ENCODE measurements around the gene BBS9. TPM values are rescaled to one million over a fixed set of nuclear protein-coding genes. Genes with fewer than 3 reads are reported as not detected.
A peak's percentile ranks its signal among the peaks of the same experiment; 100 is the strongest.

BBS9 gene
- total and polyA plus RNA-seq, 2 donors (not counting 1 experiment from before 2014, with no cell fraction given), result 8.4 to 45.2 TPM

- H4K20me1 ChIP-seq (ENCODE audit: control insufficient read depth, insufficient read depth, low read length, poor library complexity, severe bottlenecking), result no peaks in the 10 kb centered on the region
- peak overlapping the region; percentile 91 for H3K27ac Mint-ChIP-seq
- 1% methylated on average over 9 of the region's 11 CpGs for WGBS (ENCODE audit: insufficient coverage)
- H3K4me3 ChIP-seq (ENCODE audit: control extremely low read depth in 1 of 5, extremely low read depth in 1 of 5, insufficient read depth in 1 of 5, low read depth in 2 of 5, low read length in 4 of 5), result peak overlapping the region; percentile 39 to 81 (median 62)
- ChIA-PET POLR2A (interaction anchor here (0.5 to 1.1 kb wide), 3 partner anchors 21 to 187 kb away, joined by 3 to 4 read pairs (median 4); partner anchors contain the start of gene RP9), CTCF (interaction anchor here (0.8 to 1.7 kb wide), 4 partner anchors 20 to 329 kb away, joined by 3 to 6 read pairs (median 6); partner anchors contain the start of gene RP9)
- H3K4me1 Mint-ChIP-seq, result peaks cover 24% of the 10 kb centered on the region
- ATAC-seq (ENCODE audit: low read depth) (no peak), DNase-seq (no peak)
- no peaks in the 10 kb centered on the region for H3K27me3 Mint-ChIP-seq
- intact Hi-C loops (cut with micrococcal nuclease), result loop anchor here (1.0 to 5.0 kb wide), 7 partner anchors 20 to 1908 kb away; partner anchors contain the start of genes AVL9, DPY19L1 and RP9
- H3K9me3 Mint-ChIP-seq (ENCODE audit: insufficient read depth), result no peaks in the 10 kb centered on the region
- H3K79me2 ChIP-seq (ENCODE audit: control insufficient read depth, insufficient read depth, low read length), result peaks cover 24% of the 10 kb centered on the region
- peaks cover 0 to 6% (median 0%) of the 10 kb centered on the region in 3 donors for H3K9me3 ChIP-seq (ENCODE audit: control extremely low read depth in 1 of 3, control insufficient read depth in 2 of 3, insufficient read depth in 1 of 3, low read length in 2 of 3)
- TF ChIP-seq CTCF (IDR thresholded peaks at IDR 0.05), result no peak
- TF ChIP-seq EZH2 (IDR thresholded peaks at IDR 0.05; ENCODE audit: borderline replicate concordance, insufficient read depth, low read depth, low read length, poor library complexity, severe bottlenecking), result no peak
- H3K9ac ChIP-seq (ENCODE audit: low read length), result peak overlapping the region; percentile 82
- peak overlapping the region; percentile 22 to 79 for H3K27ac ChIP-seq (ENCODE audit: low read length in 2 of 2)
- H2AFZ ChIP-seq (ENCODE audit: insufficient read depth, low read depth, low read length, poor library complexity, severe bottlenecking), result peak overlapping the region; percentile 94
- H3K36me3 ChIP-seq (replicated peaks in 1 of 2; ENCODE audit: control extremely low read depth in 1 of 2, control insufficient read depth in 1 of 2, extremely low read depth in 1 of 2, insufficient read depth in 2 of 2, low read length in 1 of 2), result no peaks in the 10 kb centered on the region
- H3K4me1 ChIP-seq (ENCODE audit: control insufficient read depth in 2 of 2, insufficient read depth in 2 of 2, low read length in 2 of 2), result peaks cover 7 to 9% of the 10 kb centered on the region in 2 donors
- peak overlapping the region; percentile 97 for H3K4me3 Mint-ChIP-seq
- no peaks in the 10 kb centered on the region for H3K27me3 ChIP-seq (replicated peaks in 1 of 4; ENCODE audit: control extremely low read depth in 1 of 4, control insufficient read depth in 3 of 4, insufficient read depth in 4 of 4, low read length in 3 of 4)
- peak overlapping the region; percentile 86 for H3K4me2 ChIP-seq (replicated peaks; ENCODE audit: low read depth, low read length, poor library complexity, severe bottlenecking)
Observed at GRCh38 chr7:33129806-33130153, 416 bp downstream of the BBS9 start.

- no peaks in the 10 kb centered on the region for H3K9me3 Mint-ChIP-seq (ENCODE audit: insufficient read depth)
- Histone ChIP-seq H3K4me2 (replicated peaks; ENCODE audit: low read depth, low read length, poor library complexity, severe bottlenecking) (peak overlapping the region; percentile 86), H3K27me3 (replicated peaks in 1 of 4; ENCODE audit: control extremely low read depth in 1 of 4, control insufficient read depth in 3 of 4, insufficient read depth in 4 of 4, low read length in 3 of 4) (no peaks in the 10 kb centered on the region), H3K27ac (ENCODE audit: low read length in 2 of 2) (peak overlapping the region in 1 of 2 donors; percentile 79), H3K9me3 (ENCODE audit: control extremely low read depth in 1 of 3, control insufficient read depth in 2 of 3, insufficient read depth in 1 of 3, low read length in 2 of 3) (peaks cover 0 to 9% (median 0%) of the 10 kb centered on the region in 3 donors), H3K4me3 (ENCODE audit: control extremely low read depth in 1 of 5, extremely low read depth in 1 of 5, insufficient read depth in 1 of 5, low read depth in 2 of 5, low read length in 4 of 5) (peak overlapping the region in 4 of 5 experiments; percentile 59 to 81 (median 66)), H4K20me1 (ENCODE audit: control insufficient read depth, insufficient read depth, low read length, poor library complexity, severe bottlenecking) (no peaks in the 10 kb centered on the region), H2AFZ (ENCODE audit: insufficient read depth, low read depth, low read length, poor library complexity, severe bottlenecking) (peak overlapping the region; percentile 94), H3K4me1 (ENCODE audit: control insufficient read depth in 2 of 2, insufficient read depth in 2 of 2, low read length in 2 of 2) (peaks cover 7 to 9% of the 10 kb centered on the region in 2 donors), H3K36me3 (replicated peaks in 1 of 2; ENCODE audit: control extremely low read depth in 1 of 2, control insufficient read depth in 1 of 2, extremely low read depth in 1 of 2, insufficient read depth in 2 of 2, low read length in 1 of 2) (no peaks in the 10 kb centered on the region), H3K79me2 (ENCODE audit: control insufficient read depth, insufficient read depth, low read length) (peaks cover 28% of the 10 kb centered on the region), H3K9ac (ENCODE audit: low read length) (peak overlapping the region; percentile 82)
- CTCF ChIA-PET, result interaction anchor here (0.8 to 1.7 kb wide), 4 partner anchors 20 to 329 kb away, joined by 3 to 6 read pairs (median 6); partner anchors contain the start of gene RP9
- H3K27ac Mint-ChIP-seq, result peak overlapping the region; percentile 91
- intact Hi-C loops (cut with micrococcal nuclease), result no loop called here
- POLR2A ChIA-PET, result interaction anchor here (0.5 to 1.1 kb wide), 3 partner anchors 22 to 187 kb away, joined by 3 to 4 read pairs (median 4); partner anchors contain the start of gene RP9
- peaks cover 24% of the 10 kb centered on the region for H3K4me1 Mint-ChIP-seq
- WGBS (ENCODE audit: insufficient coverage), result no CpG with 5 or more reads among the region's 3 CpGs
- no peak for ATAC-seq (ENCODE audit: low read depth)
- no peaks in the 10 kb centered on the region for H3K27me3 Mint-ChIP-seq
- no peak for TF ChIP-seq EZH2 (IDR thresholded peaks at IDR 0.05; ENCODE audit: borderline replicate concordance, insufficient read depth, low read depth, low read length, poor library complexity, severe bottlenecking)
- no peak for TF ChIP-seq CTCF (IDR thresholded peaks at IDR 0.05)
- peak overlapping the region; percentile 97 for H3K4me3 Mint-ChIP-seq
- no peak for DNase-seq
Observed at GRCh38 chr7:33130184-33130583, 820 bp downstream of the BBS9 start.

All from B cell (primary cell).